OCI-LY7 (cell line): Measurements from ENCODE around the gene DAPK1.

ENCODE experiments used
- CTCF ChIP-seq: fragments of 200-600 bp; sonication (generic); conservative IDR thresholded peaks from 2 replicates; pipeline ENCODE4 v1.5.1; 2014; ENCODE audit warnings: mild to moderate bottlenecking, antibody characterized with exemption, low read length, moderate library complexity, mixed read lengths
- EZH2phosphoT487 ChIP-seq: fragments of 200-600 bp; sonication (generic); IDR thresholded peaks from 2 replicates; pipeline ENCODE4 v1.6.1; 2018; ENCODE audit warnings: low read depth, borderline replicate concordance, mild to moderate bottlenecking, mixed run types, antibody characterized with exemption, low read length, moderate library complexity, mixed read lengths

- TF ChIP-seq CTCF (no peak), EZH2phosphoT487 (no peak)
Measured at GRCh38 chr9:87659534-87660419, 162.1 kb downstream of the DAPK1 start.
